K562 (cell line): ENCODE results near the gene FAM50A. TPM values are rescaled to one million over a fixed set of nuclear protein-coding genes. Genes with fewer than 3 reads are reported as not detected.

Experiments used
- ATAC-seq: fragments of 200-7000 bp; cut with Tn5 transposase; 3 replicates; pipeline ENCODE4 v1.9.1; 2020; ENCODE audit warnings: moderate library complexity
- BruUV-seq: library from RNA; stranded (reverse); fragments of 400-500 nt; replicated peaks from 2 replicates; lab custom pipeline; 2021; lab: Mats Ljungman, UMichigan
- CTCF ChIA-PET: fragments of 300-600 bp; formaldehyde crosslinking; extraction: SDS; loops from one replicate; lab custom pipeline; 2021; ENCODE audit warnings: low intra/inter-chr PET ratio; lab: Yijun Ruan, JAX
- POLR2A ChIA-PET: fragments of 300-600, 350-650 bp; sonication (Branson Sonifier 250); formaldehyde crosslinking; extraction: SDS; loops from one replicate; lab custom pipeline; 2021; ENCODE audit warnings: antibody characterized with exemption, inconsistent platforms; lab: Yijun Ruan, JAX
- DNase-seq, 4 experiments: peaks; one replicate each; pipeline versions ENCODE4 v3.0.0 to v3.0.0-alpha.2; 2011 to 2018; ENCODE audit warnings: low spot score in 3 of 4, mixed read lengths in 3 of 4; ENCODE audit errors: extremely low read depth in 1 of 4
- FAIRE-seq: peaks from 2 replicates; lab custom pipeline; 2011; peaks lifted over from hg19 to GRCh38; lab: Jason Lieb, UNC
- H2AFZ ChIP-seq: 2 replicates; pipeline ENCODE4 v1.6.0; 2011; ENCODE audit warnings: low read depth, low read length, control low read depth, inconsistent platforms
- H3K27ac ChIP-seq: fragments of 200-600 bp; 3 replicates; pipeline ENCODE4 v1.8.0; 2011; ENCODE audit warnings: low read depth, mild to moderate bottlenecking, control low read depth, inconsistent platforms, low read length, moderate library complexity, mixed read lengths; ENCODE audit errors: extremely low read depth
- H3K27me3 ChIP-seq, 2 experiments: fragments of 300-600 bp in 1 of 2; 2 replicates in 1 of 2; 3 replicates in 1 of 2; pipeline versions ENCODE4 v1.6.0 to v1.8.0; 2011; ENCODE audit warnings: inconsistent platforms in 2 of 2, low read length in 2 of 2, mild to moderate bottlenecking in 1 of 2, mixed read lengths in 1 of 2, moderate library complexity in 1 of 2; ENCODE audit not compliant: control insufficient read depth in 2 of 2, insufficient read depth in 2 of 2
- H3K36me3 ChIP-seq: fragments of 300-600 bp; 3 replicates; pipeline ENCODE4 v1.8.0; 2011; ENCODE audit warnings: mild to moderate bottlenecking, low read length, inconsistent platforms; ENCODE audit not compliant: control insufficient read depth, insufficient read depth
- H3K4me1 ChIP-seq, 2 experiments: fragments of 200-600 bp in 1 of 2; replicated peaks in 1 of 2; 2 replicates in 1 of 2; 3 replicates in 1 of 2; pipeline versions ENCODE4 v1.5.1 to v1.8.0; 2011; ENCODE audit warnings: inconsistent platforms in 2 of 2, low read length in 2 of 2, mild to moderate bottlenecking in 1 of 2, mixed read lengths in 1 of 2, moderate library complexity in 1 of 2; ENCODE audit not compliant: control insufficient read depth in 2 of 2, insufficient read depth in 2 of 2
- H3K4me2 ChIP-seq: 2 replicates; pipeline ENCODE4 v1.6.1; 2011; ENCODE audit warnings: low read length, control low read depth, inconsistent platforms, mixed read lengths; ENCODE audit not compliant: insufficient read depth
- H3K4me3 ChIP-seq: fragments of 200-600 bp; sonication (generic), shearing (Covaris generic); 2 replicates; pipeline ENCODE4 v1.5.1; 2016; ENCODE audit warnings: control low read depth, inconsistent platforms
- H3K79me2 ChIP-seq: fragments of 200-600 bp; 3 replicates; pipeline ENCODE4 v1.8.0; 2011; ENCODE audit warnings: low read length, inconsistent platforms; ENCODE audit not compliant: control insufficient read depth, insufficient read depth
- H3K9ac ChIP-seq, 2 experiments: 2 replicates each; pipeline versions ENCODE4 v1.6.0 to v1.6.1; 2011; ENCODE audit warnings: low read depth in 2 of 2, low read length in 2 of 2, control low read depth in 1 of 2, inconsistent platforms in 1 of 2, mild to moderate bottlenecking in 1 of 2, mixed read lengths in 1 of 2; ENCODE audit not compliant: insufficient read depth in 1 of 2
- H3K9me1 ChIP-seq: one replicate; pipeline ENCODE4 v1.6.0; 2011; ENCODE audit warnings: inconsistent platforms, mild to moderate bottlenecking, low read length, moderate library complexity; ENCODE audit not compliant: control insufficient read depth, insufficient read depth
- H3K9me3 ChIP-seq: replicated peaks from 2 replicates; pipeline ENCODE4 v1.5.1; 2011; ENCODE audit warnings: low read depth, low read length, inconsistent platforms; ENCODE audit not compliant: control insufficient read depth, insufficient read depth
- H4K20me1 ChIP-seq: replicated peaks from 2 replicates; pipeline ENCODE4 v1.6.1; 2011; ENCODE audit warnings: low read length, inconsistent platforms, mixed read lengths; ENCODE audit not compliant: control insufficient read depth, insufficient read depth
- KLF6 ChIP-seq: fragments of 250-450 bp; sonication (Bioruptor Pico); IDR thresholded peaks from 2 replicates; pipeline ENCODE4 v1.4.0; 2020; ENCODE audit warnings: mild to moderate bottlenecking, moderate library complexity, borderline replicate concordance
- PPARD ChIP-seq: fragments of 250-450 bp; sonication (Bioruptor Pico); IDR thresholded peaks from 2 replicates; pipeline ENCODE4 v1.8.0; 2022; ENCODE audit warnings: inconsistent platforms, mild to moderate bottlenecking, moderate library complexity
- USF1 ChIP-seq: sonication (generic); formaldehyde crosslinking; IDR thresholded peaks from 2 replicates; pipeline ENCODE4 v1.9.0; 2022; ENCODE audit warnings: mild to moderate bottlenecking, missing genetic modification reagents
- ZBTB34 ChIP-seq: fragments of 250-450 bp; sonication (Bioruptor Pico); IDR thresholded peaks from 2 replicates; pipeline ENCODE4 v1.8.0; 2021; ENCODE audit warnings: mild to moderate bottlenecking, moderate library complexity
- ZC3H4 ChIP-seq: sonication (generic); formaldehyde crosslinking; IDR thresholded peaks from 2 replicates; pipeline ENCODE4 v1.9.0; 2021; ENCODE audit warnings: missing genetic modification reagents, borderline replicate concordance
- ZNF174 ChIP-seq: fragments of 250-450 bp; sonication (Bioruptor Pico); IDR thresholded peaks from 2 replicates; pipeline ENCODE4 v1.4.0; 2020; ENCODE audit warnings: mild to moderate bottlenecking
- WGBS: fragments of 100-300 bp; shearing (Covaris generic); methylation state at CpG from one replicate; pipeline ENCODE4 v1.1.6; 2016; ENCODE audit warnings: low coverage, mixed read lengths; ENCODE audit not compliant: insufficient coverage; ENCODE audit errors: missing lambda C conversion rate; 5-methylcytosine and 5-hydroxymethylcytosine counted together
- in situ Hi-C: fragments of 300-500 bp; cut with MboI; formaldehyde crosslinking; loops from 4 replicates; pipeline ENCODE4 v1.15.0; 2018; ENCODE audit warnings: inconsistent platforms, mixed read lengths
- intact Hi-C: fragments of 100-400 bp; cut with micrococcal nuclease; formaldehyde crosslinking; loops from 2 replicates; pipeline ENCODE4 v1.14.2; 2022
- polyA plus RNA-seq, 8 experiments: library from polyadenylated mRNA; depleted of rRNA in 4 of 8; stranded (reverse) in 5 of 8; unstranded in 3 of 8; fragments of >200 nt; fragmentation: Nextera tagmentation in 2 of 8; fragmentation: Illumina TruSeq in 1 of 8; extraction: Ambion mirVana in 2 of 8; extraction: Trizol in 1 of 8; gene quantifications; 2 replicates each; pipeline versions ENCODE4 v1.2.1 to v1.2.3, GENCODE V29; 2011 to 2014; ENCODE audit warnings: inconsistent platforms in 1 of 8, missing spikeins in 1 of 8
- total RNA-seq, 7 experiments: library from RNA; depleted of rRNA in 6 of 7; stranded (reverse); fragments of >200 nt in 6 of 7; fragmentation: Illumina TruSeq in 2 of 7; extraction: Trizol in 2 of 7; gene quantifications; 2 replicates each; pipeline versions ENCODE4 v1.2.1 to v1.2.3, GENCODE V29; 2011 to 2021; ENCODE audit warnings: low replicate concordance in 1 of 7
- TF ChIP-seq, protein P1 (sequence below): fragments of 250-450 bp; sonication (Bioruptor Pico); IDR thresholded peaks from 2 replicates; pipeline ENCODE4 v1.8.0; 2022; ENCODE audit warnings: moderate library complexity, mild to moderate bottlenecking, inconsistent platforms

Gene FAM50A
- total and polyA plus RNA-seq, 9 of the 15 experiments (the other 6 are each of a cell fraction or from before 2014, with no cell fraction given), result 4.4 to 114 (median 67.3) TPM

GRCh38 chrX:154473683-154474082 is 29.7 kb downstream of the FAM50A start:
- no peak overlapping the region for H3K27ac ChIP-seq
- no peak overlapping the region for H3K4me2 ChIP-seq
- in situ Hi-C loops, result no loop called here
- peaks cover 11% of the 10 kb centered on the region for H3K79me2 ChIP-seq
- no peak overlapping the region for H3K4me3 ChIP-seq
- no peaks in the 10 kb centered on the region for H3K9me3 ChIP-seq
- H3K27me3 ChIP-seq, result no peaks in the 10 kb centered on the region
- no peak for ATAC-seq
- no peaks in the 10 kb centered on the region for H4K20me1 ChIP-seq
- no peak overlapping the region for H3K9ac ChIP-seq
- no peaks in the 10 kb centered on the region for H3K9me1 ChIP-seq
- TF ChIP-seq, protein P1, sequence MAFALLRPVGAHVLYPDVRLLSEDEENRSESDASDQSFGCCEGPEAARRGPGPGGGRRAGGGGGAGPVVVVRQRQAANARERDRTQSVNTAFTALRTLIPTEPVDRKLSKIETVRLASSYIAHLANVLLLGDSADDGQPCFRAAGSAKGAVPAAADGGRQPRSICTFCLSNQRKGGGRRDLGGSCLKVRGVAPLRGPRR (CRISPR knock-in tag), result no peak
- TF ChIP-seq KLF6 (CRISPR knock-in tag), result no peak
- TF ChIP-seq USF1 (CRISPR knock-in tag), result no peak
- no peak for TF ChIP-seq ZBTB34 (CRISPR knock-in tag)
- no peak for TF ChIP-seq PPARD (CRISPR knock-in tag)
- no peak for TF ChIP-seq ZNF174 (CRISPR knock-in tag)
- TF ChIP-seq ZC3H4 (CRISPR knock-in tag), result no peak
- TF ChIP-seq, all 486 proteins: peak for 0
- DNase-seq, result no peak
- intact Hi-C loops, result no loop called here
- FAIRE-seq, result no peak
- ChIA-PET CTCF (no interaction called here), POLR2A (interaction anchor here (0.9 to 1.8 kb wide), 4 partner anchors 9 to 58 kb away, joined by 3 to 10 read pairs (median 5); partner anchors contain the start of gene SLC10A3)
- Histone ChIP-seq H3K4me1 (peaks cover 9 to 17% of the 10 kb centered on the region in 2 experiments; a peak in 4 of 5 replicates), H3K36me3 (peaks cover 39% of the 10 kb centered on the region; the same call in 2 of the 3 replicates), H2AFZ (no peak overlapping the region)
- 74% methylated on average over 7 of the region's 7 CpGs for WGBS
- BruUV-seq, result no TSS peak
